Lung (tissue), 12 donors: ENCODE results near the gene MAPKAPK2. TPM values are rescaled to one million over a fixed set of nuclear protein-coding genes. Genes with fewer than 3 reads are reported as not detected.
A peak's percentile ranks its signal among the peaks of the same experiment; 100 is the strongest.

Source experiments
- ATAC-seq: fragments of 200-7000 bp; cut with Tn5 transposase; one replicate; pipeline ENCODE4 v1.9.1; 2020; ENCODE audit warnings: moderate number of reproducible peaks; ENCODE audit not compliant: insufficient read depth, low FRiP score
- DNase-seq, 3 donors: peaks; one replicate each; pipeline ENCODE4 v3.0.0-alpha.2; 2013 to 2017
- H3K27ac ChIP-seq, 2 donors: one replicate each; pipeline ENCODE4 v1.5.1; 2013; ENCODE audit warnings: mild to moderate bottlenecking in 2 of 2, moderate library complexity in 2 of 2, control low read depth in 1 of 2, inconsistent platforms in 1 of 2, low read depth in 1 of 2, low read length in 1 of 2
- H3K27me3 ChIP-seq, 3 donors: one replicate each; pipeline ENCODE4 v1.5.1; 2013; ENCODE audit warnings: low read length in 2 of 3; ENCODE audit not compliant: control insufficient read depth in 3 of 3, insufficient read depth in 3 of 3
- H3K36me3 ChIP-seq, 4 donors: one replicate each; pipeline ENCODE4 v1.5.1; 2013; ENCODE audit warnings: low read length in 4 of 4, mild to moderate bottlenecking in 1 of 4, moderate library complexity in 1 of 4; ENCODE audit not compliant: control insufficient read depth in 4 of 4, insufficient read depth in 4 of 4
- H3K4me1 ChIP-seq, 5 donors: one replicate each; pipeline ENCODE4 v1.5.1; 2013; ENCODE audit warnings: low read length in 5 of 5, mild to moderate bottlenecking in 2 of 5, moderate library complexity in 1 of 5; ENCODE audit not compliant: control insufficient read depth in 5 of 5, insufficient read depth in 5 of 5
- H3K4me3 ChIP-seq: one replicate; pipeline ENCODE4 v1.5.1; 2013; ENCODE audit warnings: mild to moderate bottlenecking, control low read depth, moderate library complexity
- H3K9ac ChIP-seq, 2 donors: one replicate each; pipeline ENCODE4 v1.5.1; 2013; ENCODE audit warnings: low read length in 2 of 2, control low read depth in 1 of 2; ENCODE audit not compliant: insufficient read depth in 1 of 2
- H3K9me3 ChIP-seq, 4 donors: one replicate each; pipeline ENCODE4 v1.5.1; 2013; ENCODE audit warnings: low read length in 3 of 4, mild to moderate bottlenecking in 1 of 4, moderate library complexity in 1 of 4; ENCODE audit not compliant: control insufficient read depth in 4 of 4, insufficient read depth in 3 of 4
- WGBS, 2 donors: extraction: QIAGEN DNeasy Blood & Tissue Kit; methylation state at CpG; one replicate each; pipeline ENCODE4 v1.1.7; 2013; 5-methylcytosine and 5-hydroxymethylcytosine counted together
- polyA plus RNA-seq, 2 donors: library from polyadenylated mRNA; stranded (reverse); fragments of 200-250 nt; gene quantifications; one replicate each; pipeline ENCODE4 v1.2.1, GENCODE V29; 2013
- total RNA-seq, 2 donors: library from RNA; depleted of rRNA in 1 of 2; stranded (reverse); fragments of >200 nt in 1 of 2; gene quantifications; one replicate each; pipeline ENCODE4 v1.2.1, GENCODE V29; 2014 to 2021
- TF ChIP-seq, protein P1 (sequence below): IDR thresholded peaks from 2 replicates; pipeline ENCODE4 v1.5.1; 2012; ENCODE audit warnings: mild to moderate bottlenecking; ENCODE audit errors: control extremely low read depth, extremely low read depth
- donor health status: control.
- donor health status: control.
- donor health status: Bipolar disorder and iron deficiency.
- donor health status: healthy.
- donor health status: DM: yes; HTN: yes; CAD: no.

Gene MAPKAPK2
- total and polyA plus RNA-seq, 4 donors, result 35.8 to 116 (median 75.1) TPM

DNA sequence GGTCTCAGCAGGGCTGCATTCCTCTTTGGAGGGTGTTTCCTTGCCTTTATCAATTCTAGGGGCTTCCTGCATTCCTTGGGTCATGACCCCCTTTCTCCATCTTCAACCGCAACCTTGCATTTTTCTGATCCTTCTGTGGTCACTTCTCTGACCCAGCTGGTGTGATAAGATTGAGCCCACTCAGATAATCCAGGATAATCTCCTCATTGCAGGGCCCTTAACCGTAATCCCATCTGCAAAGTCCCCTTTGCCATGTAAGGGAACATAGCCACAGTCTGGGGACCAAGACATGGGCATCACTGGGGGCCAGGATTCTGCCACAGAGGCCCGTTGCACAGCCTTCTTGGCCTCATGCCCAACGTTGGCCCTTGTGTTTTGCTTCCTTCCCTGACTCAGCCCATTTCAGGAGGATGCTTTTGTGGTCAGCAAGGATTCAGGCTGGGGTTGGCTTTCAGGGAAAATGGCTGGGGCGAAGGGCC is 50.9 kb downstream of the MAPKAPK2 start:
- Histone ChIP-seq H3K9me3 (no peaks in the 10 kb centered on the region), H3K4me3 (no peak overlapping the region), H3K27ac (no peak overlapping the region), H3K4me1 (peaks cover 0 to 6% (median 0%) of the 10 kb centered on the region in 5 donors), H3K36me3 (peaks cover 10 to 43% (median 16%) of the 10 kb centered on the region in 4 donors), H3K27me3 (no peaks in the 10 kb centered on the region), H3K9ac (no peak overlapping the region)
- WGBS, 2 donors, result 57 to 58% methylated on average over 5 of the region's 5 CpGs
- ATAC-seq (no peak), DNase-seq (no peak)
- TF ChIP-seq, protein P1, sequence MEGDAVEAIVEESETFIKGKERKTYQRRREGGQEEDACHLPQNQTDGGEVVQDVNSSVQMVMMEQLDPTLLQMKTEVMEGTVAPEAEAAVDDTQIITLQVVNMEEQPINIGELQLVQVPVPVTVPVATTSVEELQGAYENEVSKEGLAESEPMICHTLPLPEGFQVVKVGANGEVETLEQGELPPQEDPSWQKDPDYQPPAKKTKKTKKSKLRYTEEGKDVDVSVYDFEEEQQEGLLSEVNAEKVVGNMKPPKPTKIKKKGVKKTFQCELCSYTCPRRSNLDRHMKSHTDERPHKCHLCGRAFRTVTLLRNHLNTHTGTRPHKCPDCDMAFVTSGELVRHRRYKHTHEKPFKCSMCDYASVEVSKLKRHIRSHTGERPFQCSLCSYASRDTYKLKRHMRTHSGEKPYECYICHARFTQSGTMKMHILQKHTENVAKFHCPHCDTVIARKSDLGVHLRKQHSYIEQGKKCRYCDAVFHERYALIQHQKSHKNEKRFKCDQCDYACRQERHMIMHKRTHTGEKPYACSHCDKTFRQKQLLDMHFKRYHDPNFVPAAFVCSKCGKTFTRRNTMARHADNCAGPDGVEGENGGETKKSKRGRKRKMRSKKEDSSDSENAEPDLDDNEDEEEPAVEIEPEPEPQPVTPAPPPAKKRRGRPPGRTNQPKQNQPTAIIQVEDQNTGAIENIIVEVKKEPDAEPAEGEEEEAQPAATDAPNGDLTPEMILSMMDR, result no peak

DNA sequence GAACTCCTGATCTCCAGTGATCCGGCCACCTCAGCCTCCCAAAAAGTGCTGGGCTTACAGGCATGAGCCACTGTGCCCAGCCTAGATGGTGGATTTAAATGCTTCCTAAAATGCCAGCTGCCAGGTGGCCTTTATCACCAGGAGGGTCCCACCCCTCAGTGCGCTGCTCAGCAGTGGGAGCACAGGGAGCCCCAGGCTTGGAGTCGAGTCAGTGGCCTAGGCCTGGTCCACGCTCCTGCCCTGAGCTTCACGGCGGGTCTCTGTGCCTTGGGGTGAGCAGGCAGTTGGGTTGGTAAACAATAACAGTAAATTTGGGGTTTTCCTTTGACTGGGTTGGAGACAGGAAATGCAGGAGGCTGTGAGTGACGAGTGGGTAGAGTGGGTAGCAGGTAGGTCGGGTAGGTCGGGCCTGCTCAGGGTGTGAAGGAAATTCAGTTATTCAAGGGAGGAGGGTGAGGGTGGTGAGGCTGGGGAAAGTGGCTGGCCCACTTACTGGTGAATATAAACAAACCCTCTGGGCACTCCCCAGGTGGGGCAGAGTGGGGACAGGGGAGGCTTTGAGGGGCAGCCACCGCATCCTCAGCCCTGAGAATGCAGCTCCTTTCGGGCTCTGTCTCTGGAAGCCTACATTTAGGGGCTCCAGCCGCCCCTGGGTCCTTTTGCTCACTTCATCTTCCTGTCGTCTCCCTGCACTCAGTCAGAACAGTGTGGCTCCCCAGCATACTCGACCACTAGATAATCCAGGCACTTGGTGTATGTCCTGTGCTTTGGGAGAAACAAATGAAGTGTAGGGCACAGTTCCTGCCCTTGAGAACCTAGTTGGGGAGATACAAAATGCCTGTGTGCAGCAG is 52.4 kb downstream of the MAPKAPK2 start:
- Histone ChIP-seq H3K9me3 (no peaks in the 10 kb centered on the region), H3K4me1 (peaks cover 0 to 6% (median 0%) of the 10 kb centered on the region in 5 donors), H3K9ac (no peak overlapping the region), H3K27me3 (no peaks in the 10 kb centered on the region), H3K36me3 (peaks cover 6 to 28% (median 9%) of the 10 kb centered on the region in 4 donors), H3K4me3 (no peak overlapping the region), H3K27ac (peak overlapping the region in 1 of 2 donors; percentile 31)
- no peak for DNase-seq
- TF ChIP-seq, protein P1, result no peak
- no peak for ATAC-seq
- WGBS, 2 donors, result 72 to 77% methylated on average over 14 of the region's 14 CpGs

DNA sequence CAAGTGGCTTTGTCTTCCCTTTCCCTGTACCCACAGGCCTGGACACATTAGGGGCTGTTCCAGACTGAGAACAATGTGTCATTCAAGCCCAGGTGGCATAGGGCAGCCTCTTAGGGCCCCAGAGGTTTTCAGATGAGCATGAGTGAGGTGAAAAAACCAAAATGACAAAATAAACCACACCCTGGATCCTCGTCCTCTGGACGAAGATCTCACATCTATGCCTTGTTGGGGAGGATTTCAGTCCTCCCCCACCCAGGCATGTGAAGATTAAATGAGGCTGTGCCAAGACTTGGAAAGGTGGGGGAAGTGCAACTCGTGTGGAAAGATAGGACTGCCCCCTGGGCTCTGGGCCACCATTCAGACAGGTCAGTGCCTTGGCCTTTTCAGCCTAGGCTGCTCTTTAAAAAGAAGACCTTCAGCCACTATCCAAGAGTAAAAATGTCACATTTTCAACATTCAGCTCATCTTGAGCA is 53.1 kb downstream of the MAPKAPK2 start:
- Histone ChIP-seq H3K4me3 (no peak overlapping the region), H3K4me1 (peaks cover 0 to 6% (median 0%) of the 10 kb centered on the region in 5 donors), H3K9me3 (no peaks in the 10 kb centered on the region), H3K27ac (peak overlapping the region in 1 of 2 donors; percentile 13), H3K9ac (no peak overlapping the region), H3K36me3 (peaks cover 2 to 22% (median 8%) of the 10 kb centered on the region in 4 donors), H3K27me3 (no peaks in the 10 kb centered on the region)
- DNase-seq (no peak), ATAC-seq (no peak)
- TF ChIP-seq, protein P1, result no peak
- 44 to 50% methylated on average over 3 of the region's 3 CpGs for WGBS, 2 donors
